ENCODE data around the gene ITPK1.

Gene ITPK1

GRCh38 chr14:92939699-92940098 is 176.0 kb downstream of the ITPK1 start:
- Histone ChIP-seq H3K27me3 (ENCODE audit: control insufficient read depth in 5 of 5, insufficient read depth in 4 of 5, low read length in 5 of 5) (no peaks in the 10 kb centered on the region), H3K36me3 (ENCODE audit: control insufficient read depth in 5 of 5, insufficient read depth in 5 of 5, low read length in 5 of 5) (peaks cover 0 to 80% (median 61%) of the 10 kb centered on the region in 5 donors), H3K4me1 (ENCODE audit: control insufficient read depth in 5 of 5, insufficient read depth in 5 of 5, low read length in 5 of 5) (peaks cover 0 to 5% (median 0%) of the 10 kb centered on the region in 5 donors), H3K27ac (ENCODE audit: low read depth, low read length) (no peak overlapping the region), H3K9ac (ENCODE audit: low read length in 5 of 5) (no peak overlapping the region), H3K4me3 (ENCODE audit: low read depth in 1 of 5, low read length in 5 of 5) (no peak overlapping the region), H3K9me3 (ENCODE audit: control insufficient read depth in 5 of 5, low read length in 5 of 5) (no peaks in the 10 kb centered on the region)

GRCh38 chr14:92938890-92939671 is 176.6 kb downstream of the ITPK1 start:
- H3K27ac ChIP-seq (ENCODE audit: low read depth, low read length), result no peak overlapping the region
- H3K27me3 ChIP-seq (ENCODE audit: control insufficient read depth in 5 of 5, insufficient read depth in 4 of 5, low read length in 5 of 5), result no peaks in the 10 kb centered on the region
- H3K36me3 ChIP-seq (ENCODE audit: control insufficient read depth in 5 of 5, insufficient read depth in 5 of 5, low read length in 5 of 5), result peaks cover 0 to 73% (median 58%) of the 10 kb centered on the region in 5 donors
- H3K4me3 ChIP-seq (ENCODE audit: low read depth in 1 of 5, low read length in 5 of 5), result no peak overlapping the region
- peaks cover 0 to 5% (median 0%) of the 10 kb centered on the region in 5 donors for H3K4me1 ChIP-seq (ENCODE audit: control insufficient read depth in 5 of 5, insufficient read depth in 5 of 5, low read length in 5 of 5)
- H3K9me3 ChIP-seq (ENCODE audit: control insufficient read depth in 5 of 5, low read length in 5 of 5), result no peaks in the 10 kb centered on the region
- no peak overlapping the region for H3K9ac ChIP-seq (ENCODE audit: low read length in 5 of 5)

GRCh38 chr14:92938235-92938875 is 177.4 kb downstream of the ITPK1 start:
- H3K9ac ChIP-seq (ENCODE audit: low read length in 5 of 5), result no peak overlapping the region
- no peak overlapping the region for H3K4me3 ChIP-seq (ENCODE audit: low read depth in 1 of 5, low read length in 5 of 5)
- H3K4me1 ChIP-seq (ENCODE audit: control insufficient read depth in 5 of 5, insufficient read depth in 5 of 5, low read length in 5 of 5), result peaks cover 0 to 5% (median 0%) of the 10 kb centered on the region in 5 donors
- no peaks in the 10 kb centered on the region for H3K9me3 ChIP-seq (ENCODE audit: control insufficient read depth in 5 of 5, low read length in 5 of 5)
- peaks cover 0 to 66% (median 51%) of the 10 kb centered on the region in 5 donors for H3K36me3 ChIP-seq (ENCODE audit: control insufficient read depth in 5 of 5, insufficient read depth in 5 of 5, low read length in 5 of 5)
- no peaks in the 10 kb centered on the region for H3K27me3 ChIP-seq (ENCODE audit: control insufficient read depth in 5 of 5, insufficient read depth in 4 of 5, low read length in 5 of 5)
- no peak overlapping the region for H3K27ac ChIP-seq (ENCODE audit: low read depth, low read length)

- no peaks in the 10 kb centered on the region for H3K27me3 ChIP-seq (ENCODE audit: control insufficient read depth in 5 of 5, insufficient read depth in 4 of 5, low read length in 5 of 5)
- H3K4me1 ChIP-seq (ENCODE audit: control insufficient read depth in 5 of 5, insufficient read depth in 5 of 5, low read length in 5 of 5), result peaks cover 0 to 5% (median 0%) of the 10 kb centered on the region in 5 donors
- peaks cover 0 to 56% (median 41%) of the 10 kb centered on the region in 5 donors for H3K36me3 ChIP-seq (ENCODE audit: control insufficient read depth in 5 of 5, insufficient read depth in 5 of 5, low read length in 5 of 5)
- H3K4me3 ChIP-seq (ENCODE audit: low read depth in 1 of 5, low read length in 5 of 5), result no peak overlapping the region
- H3K9ac ChIP-seq (ENCODE audit: low read length in 5 of 5), result no peak overlapping the region
- no peaks in the 10 kb centered on the region for H3K9me3 ChIP-seq (ENCODE audit: control insufficient read depth in 5 of 5, low read length in 5 of 5)
- no peak overlapping the region for H3K27ac ChIP-seq (ENCODE audit: low read depth, low read length)
Observed at GRCh38 chr14:92937051-92937937, 178.4 kb downstream of the ITPK1 start.

GRCh38 chr14:92936085-92936484 is 179.6 kb downstream of the ITPK1 start:
- Histone ChIP-seq H3K4me1 (ENCODE audit: control insufficient read depth in 5 of 5, insufficient read depth in 5 of 5, low read length in 5 of 5) (peaks cover 0 to 5% (median 0%) of the 10 kb centered on the region in 5 donors), H3K9me3 (ENCODE audit: control insufficient read depth in 5 of 5, low read length in 5 of 5) (no peaks in the 10 kb centered on the region), H3K4me3 (ENCODE audit: low read depth in 1 of 5, low read length in 5 of 5) (no peak overlapping the region), H3K27ac (ENCODE audit: low read depth, low read length) (no peak overlapping the region), H3K9ac (ENCODE audit: low read length in 5 of 5) (no peak overlapping the region), H3K27me3 (ENCODE audit: control insufficient read depth in 5 of 5, insufficient read depth in 4 of 5, low read length in 5 of 5) (no peaks in the 10 kb centered on the region), H3K36me3 (ENCODE audit: control insufficient read depth in 5 of 5, insufficient read depth in 5 of 5, low read length in 5 of 5) (peaks cover 0 to 43% (median 29%) of the 10 kb centered on the region in 5 donors)

- Histone ChIP-seq H3K36me3 (ENCODE audit: control insufficient read depth in 5 of 5, insufficient read depth in 5 of 5, low read length in 5 of 5) (peaks cover 0 to 37% (median 24%) of the 10 kb centered on the region in 5 donors), H3K9ac (ENCODE audit: low read length in 5 of 5) (no peak overlapping the region), H3K9me3 (ENCODE audit: control insufficient read depth in 5 of 5, low read length in 5 of 5) (no peaks in the 10 kb centered on the region), H3K27ac (ENCODE audit: low read depth, low read length) (no peak overlapping the region), H3K27me3 (ENCODE audit: control insufficient read depth in 5 of 5, insufficient read depth in 4 of 5, low read length in 5 of 5) (no peaks in the 10 kb centered on the region), H3K4me1 (ENCODE audit: control insufficient read depth in 5 of 5, insufficient read depth in 5 of 5, low read length in 5 of 5) (peaks cover 0 to 5% (median 0%) of the 10 kb centered on the region in 5 donors), H3K4me3 (ENCODE audit: low read depth in 1 of 5, low read length in 5 of 5) (no peak overlapping the region)
Observed at GRCh38 chr14:92935446-92935845, 180.3 kb downstream of the ITPK1 start.

- Histone ChIP-seq H3K9ac (ENCODE audit: low read length in 5 of 5) (no peak overlapping the region), H3K4me3 (ENCODE audit: low read depth in 1 of 5, low read length in 5 of 5) (no peak overlapping the region), H3K36me3 (ENCODE audit: control insufficient read depth in 5 of 5, insufficient read depth in 5 of 5, low read length in 5 of 5) (peaks cover 0 to 33% (median 23%) of the 10 kb centered on the region in 5 donors), H3K9me3 (ENCODE audit: control insufficient read depth in 5 of 5, low read length in 5 of 5) (no peaks in the 10 kb centered on the region), H3K27ac (ENCODE audit: low read depth, low read length) (no peak overlapping the region), H3K4me1 (ENCODE audit: control insufficient read depth in 5 of 5, insufficient read depth in 5 of 5, low read length in 5 of 5) (peaks cover 0 to 5% (median 0%) of the 10 kb centered on the region in 5 donors), H3K27me3 (ENCODE audit: control insufficient read depth in 5 of 5, insufficient read depth in 4 of 5, low read length in 5 of 5) (no peaks in the 10 kb centered on the region)
Observed at GRCh38 chr14:92934196-92935085, 181.3 kb downstream of the ITPK1 start.

- Histone ChIP-seq H3K27me3 (ENCODE audit: control insufficient read depth in 5 of 5, insufficient read depth in 4 of 5, low read length in 5 of 5) (no peaks in the 10 kb centered on the region), H3K4me3 (ENCODE audit: low read depth in 1 of 5, low read length in 5 of 5) (no peak overlapping the region), H3K27ac (ENCODE audit: low read depth, low read length) (no peak overlapping the region), H3K4me1 (ENCODE audit: control insufficient read depth in 5 of 5, insufficient read depth in 5 of 5, low read length in 5 of 5) (peaks cover 0 to 3% (median 0%) of the 10 kb centered on the region in 5 donors), H3K9me3 (ENCODE audit: control insufficient read depth in 5 of 5, low read length in 5 of 5) (no peaks in the 10 kb centered on the region), H3K36me3 (ENCODE audit: control insufficient read depth in 5 of 5, insufficient read depth in 5 of 5, low read length in 5 of 5) (peaks cover 0 to 25% (median 21%) of the 10 kb centered on the region in 5 donors), H3K9ac (ENCODE audit: low read length in 5 of 5) (no peak overlapping the region)
Observed at GRCh38 chr14:92933481-92933880, 182.2 kb downstream of the ITPK1 start.

Data from subcutaneous abdominal adipose tissue (tissue), 5 donors.